H1 (cell line): ENCODE results near the gene ZNF831. TPM values are rescaled to one million over a fixed set of nuclear protein-coding genes. Genes with fewer than 3 reads are reported as not detected.
A peak's percentile ranks its signal among the peaks of the same experiment; 100 is the strongest.

ENCODE experiments used
- CTCF ChIA-PET: fragments of 300-600 bp; sonication (Branson Sonifier 250); formaldehyde crosslinking; loops from one replicate; lab custom pipeline; 2021; ENCODE audit not compliant: partially characterized antibody; lab: Charles Lee
- POLR2A ChIA-PET: fragments of 300-600 bp; sonication (Branson Sonifier 250); formaldehyde crosslinking; loops from one replicate; lab custom pipeline; 2021; ENCODE audit warnings: inconsistent platforms; ENCODE audit not compliant: partially characterized antibody; lab: Charles Lee
- DNase-seq, 2 experiments: peaks; one replicate each; pipeline versions ENCODE4 v3.0.0 to v3.0.0-alpha.2; 2010 to 2022; ENCODE audit warnings: low spot score in 2 of 2, low read depth in 1 of 2, mixed read lengths in 1 of 2
- FAIRE-seq: peaks from 2 replicates; lab custom pipeline; 2011; peaks lifted over from hg19 to GRCh38; lab: Jason Lieb, UNC
- H2AFZ ChIP-seq: 2 replicates; pipeline ENCODE4 v1.8.1; 2012; ENCODE audit warnings: low read length, inconsistent platforms
- H2AK5ac ChIP-seq: 2 replicates; pipeline ENCODE4 v1.6.1; 2013; ENCODE audit warnings: low read depth, low read length
- H2BK120ac ChIP-seq: replicated peaks from 2 replicates; pipeline ENCODE3; 2013; ENCODE audit warnings: low read depth, low read length, inconsistent platforms
- H2BK12ac ChIP-seq: 2 replicates; pipeline ENCODE4 v1.6.1; 2013; ENCODE audit warnings: low read depth, low read length
- H2BK15ac ChIP-seq: 2 replicates; pipeline ENCODE4 v1.6.1; 2013; ENCODE audit warnings: low read length
- H2BK20ac ChIP-seq: 2 replicates; pipeline ENCODE4 v1.6.1; 2013; ENCODE audit warnings: low read length
- H2BK5ac ChIP-seq: 2 replicates; pipeline ENCODE4 v1.6.1; 2013; ENCODE audit warnings: low read depth, low read length
- H3K14ac ChIP-seq: 2 replicates; pipeline ENCODE4 v1.6.1; 2013; ENCODE audit warnings: inconsistent platforms; ENCODE audit not compliant: insufficient read length
- H3K18ac ChIP-seq: 2 replicates; pipeline ENCODE4 v1.6.1; 2013; ENCODE audit warnings: low read length; ENCODE audit errors: extremely low read depth
- H3K23ac ChIP-seq: 2 replicates; pipeline ENCODE4 v1.6.1; 2013; ENCODE audit warnings: inconsistent platforms; ENCODE audit not compliant: insufficient read length
- H3K23me2 ChIP-seq: 2 replicates; pipeline ENCODE4 v1.6.1; 2013; ENCODE audit warnings: low read depth, low read length
- H3K27ac ChIP-seq: 2 replicates; pipeline ENCODE4 v1.6.1; 2011; ENCODE audit warnings: low read depth, low read length, inconsistent platforms
- H3K27me3 ChIP-seq, 4 experiments: replicated peaks in 1 of 4; 1 replicate in 1 of 4; 2 replicates in 3 of 4; pipeline versions ENCODE4 v1.6.1 to v1.8.1; 2011 to 2013; ENCODE audit warnings: low read length in 3 of 4, mild to moderate bottlenecking in 3 of 4, inconsistent platforms in 2 of 4, mixed read lengths in 2 of 4, moderate library complexity in 1 of 4; ENCODE audit not compliant: control insufficient read depth in 3 of 4, insufficient read depth in 3 of 4; ENCODE audit errors: extremely low read depth in 1 of 4
- H3K36me3 ChIP-seq, 4 experiments: 2 replicates each; pipeline versions ENCODE4 v1.6.1 to v1.8.1; 2011 to 2013; ENCODE audit warnings: mild to moderate bottlenecking in 4 of 4, low read length in 3 of 4, moderate library complexity in 2 of 4, control low read depth in 1 of 4, inconsistent platforms in 1 of 4; ENCODE audit not compliant: insufficient read depth in 4 of 4, control insufficient read depth in 2 of 4
- H3K4ac ChIP-seq: replicated peaks from 2 replicates; pipeline ENCODE3; 2013; ENCODE audit warnings: low read length, low read depth, mixed read lengths, inconsistent platforms; ENCODE audit not compliant: insufficient read length
- H3K4me1 ChIP-seq, 4 experiments: replicated peaks in 1 of 4; 1 replicate in 1 of 4; 2 replicates in 3 of 4; pipeline versions ENCODE4 v1.6.1 to v1.8.1; 2011 to 2013; ENCODE audit warnings: low read length in 3 of 4, inconsistent platforms in 2 of 4, mixed read lengths in 1 of 4; ENCODE audit not compliant: insufficient read depth in 4 of 4, control insufficient read depth in 3 of 4
- H3K4me2 ChIP-seq, 2 experiments: 2 replicates each; pipeline versions ENCODE4 v1.6.1 to v1.8.1; 2011 to 2013; ENCODE audit warnings: low read depth in 2 of 2, low read length in 2 of 2, control low read depth in 1 of 2, inconsistent platforms in 1 of 2, mild to moderate bottlenecking in 1 of 2; ENCODE audit not compliant: insufficient read depth in 1 of 2
- H3K4me3 ChIP-seq, 4 experiments: fragments of 200-600, 300-600 bp in 1 of 4; sonication (generic), shearing (Covaris generic), sonication (Bioruptor Twin) in 1 of 4; 2 replicates each; pipeline versions ENCODE4 v1.5.1 to v1.8.1; 2011 to 2016; ENCODE audit warnings: low read length in 4 of 4, low read depth in 3 of 4, control low read depth in 2 of 4, inconsistent platforms in 2 of 4, mild to moderate bottlenecking in 2 of 4, mixed read lengths in 1 of 4, moderate library complexity in 1 of 4; ENCODE audit not compliant: insufficient read depth in 2 of 4; ENCODE audit errors: extremely low read depth in 1 of 4
- H3K56ac ChIP-seq: replicated peaks from 2 replicates; pipeline ENCODE3; 2013; ENCODE audit warnings: low read depth, mild to moderate bottlenecking, mixed read lengths, low read length, inconsistent platforms; ENCODE audit not compliant: insufficient read length
- H3K79me1 ChIP-seq: 2 replicates; pipeline ENCODE4 v1.6.1; 2013; ENCODE audit warnings: low read depth, low read length, control low read depth
- H3K79me2 ChIP-seq, 2 experiments: 2 replicates each; pipeline versions ENCODE4 v1.6.1 to v1.8.1; 2012 to 2013; ENCODE audit warnings: low read length in 2 of 2, mild to moderate bottlenecking in 2 of 2, inconsistent platforms in 1 of 2; ENCODE audit not compliant: insufficient read depth in 2 of 2, control insufficient read depth in 1 of 2
- H3K9ac ChIP-seq, 4 experiments: replicated peaks in 1 of 4; 1 replicate in 1 of 4; 2 replicates in 3 of 4; pipeline versions ENCODE4 v1.6.1 to v1.8.1; 2011 to 2013; ENCODE audit warnings: low read depth in 3 of 4, low read length in 3 of 4, control low read depth in 2 of 4, mild to moderate bottlenecking in 2 of 4, moderate library complexity in 2 of 4, inconsistent platforms in 1 of 4; ENCODE audit errors: extremely low read depth in 1 of 4
- H3K9me3 ChIP-seq, 2 experiments: 2 replicates each; pipeline versions ENCODE4 v1.6.1 to v1.8.1; 2012 to 2013; ENCODE audit warnings: mild to moderate bottlenecking in 2 of 2, moderate library complexity in 2 of 2, control low read depth in 1 of 2, inconsistent platforms in 1 of 2, low read depth in 1 of 2, low read length in 1 of 2, mixed read lengths in 1 of 2; ENCODE audit not compliant: insufficient read depth in 2 of 2
- H4K20me1 ChIP-seq, 2 experiments: replicated peaks in 1 of 2; 2 replicates each; pipeline versions ENCODE3 to v1.8.1; 2011 to 2013; ENCODE audit warnings: inconsistent platforms in 2 of 2, low read length in 2 of 2, mild to moderate bottlenecking in 1 of 2; ENCODE audit not compliant: insufficient read depth in 2 of 2, control insufficient read depth in 1 of 2
- H4K5ac ChIP-seq: 2 replicates; pipeline ENCODE4 v1.6.1; 2013; ENCODE audit warnings: low read length, low read depth, mixed read lengths, inconsistent platforms; ENCODE audit not compliant: insufficient read length
- H4K8ac ChIP-seq: 2 replicates; pipeline ENCODE4 v1.8.0; 2013; ENCODE audit warnings: mild to moderate bottlenecking, moderate library complexity, low read length, inconsistent platforms; ENCODE audit not compliant: insufficient read depth; ENCODE audit errors: extremely low read depth
- H4K91ac ChIP-seq: replicated peaks from 2 replicates; pipeline ENCODE3; 2013; ENCODE audit warnings: low read length, mixed read lengths, inconsistent platforms; ENCODE audit not compliant: insufficient read length
- ASH2L ChIP-seq: fragments of 200-600, 300-600 bp; sonication (generic); IDR thresholded peaks from one replicate; pipeline ENCODE4 v1.7.1; 2017; ENCODE audit warnings: low read length
- CBX5 ChIP-seq: fragments of 300-800, 300-1000 bp; sonication (generic); IDR thresholded peaks from 2 replicates; pipeline ENCODE4 v1.7.1; 2016; ENCODE audit warnings: antibody characterized with exemption, low read length, low read depth
- CTCF ChIP-seq, 3 experiments: IDR thresholded peaks; 1 replicate in 2 of 3; 2 replicates in 1 of 3; pipeline versions ENCODE4 v1.5.1 to v1.6.1; 2011; ENCODE audit warnings: low read length in 3 of 3, mild to moderate bottlenecking in 3 of 3, inconsistent platforms in 2 of 3, low read depth in 1 of 3, moderate library complexity in 1 of 3; ENCODE audit not compliant: insufficient read depth in 1 of 3; ENCODE audit errors: control extremely low read depth in 1 of 3
- POLR2A ChIP-seq, 2 experiments: IDR thresholded peaks; 1 replicate in 1 of 2; 2 replicates in 1 of 2; pipeline ENCODE4 v1.6.1; 2011; ENCODE audit warnings: low read depth in 2 of 2, low read length in 2 of 2, mild to moderate bottlenecking in 2 of 2; ENCODE audit errors: control extremely low read depth in 1 of 2
- SUZ12 ChIP-seq: fragments of 200-600 bp; sonication (generic); IDR thresholded peaks from 2 replicates; pipeline ENCODE4 v1.6.1; 2012; ENCODE audit warnings: mild to moderate bottlenecking, inconsistent platforms, low read length, moderate library complexity, mixed read lengths
- WGBS, 2 experiments: shearing (Covaris generic) in 1 of 2; methylation state at CpG; one replicate each; pipeline versions ENCODE4 v1.1.6 to v1.1.7; 2013 to 2015; ENCODE audit warnings: low lambda C conversion rate in 2 of 2, mixed read lengths in 2 of 2, inconsistent platforms in 1 of 2, low coverage in 1 of 2, missing lambda C conversion rate in 1 of 2; ENCODE audit not compliant: insufficient replicate concordance in 2 of 2, insufficient coverage in 1 of 2, insufficient read length in 1 of 2; ENCODE audit errors: extremely low coverage in 1 of 2, missing lambda C conversion rate in 1 of 2; 5-methylcytosine and 5-hydroxymethylcytosine counted together
- polyA plus RNA-seq, 7 experiments: library from polyadenylated mRNA; depleted of rRNA in 3 of 7; stranded (reverse) in 5 of 7; unstranded in 2 of 7; fragments of >200 nt in 5 of 7; fragments of 200-250 nt in 2 of 7; gene quantifications; 1 replicate in 5 of 7; 2 replicates in 1 of 7; 4 replicates in 1 of 7; pipeline versions ENCODE4 v1.2.1 to v1.2.3, GENCODE V29; 2011 to 2013; ENCODE audit warnings: missing spikeins in 2 of 7, mixed read lengths in 2 of 7
- total RNA-seq: library from RNA; stranded (reverse); fragmentation: NEBNext Ultra II Directional; extraction: Animal tissue kit (Norgen Biotek cat#: 25700); gene quantifications from 2 replicates; pipeline ENCODE4 v1.2.1, GENCODE V29; 2021

Gene ZNF831
- total and polyA plus RNA-seq, 2 of the 8 experiments (the other 6 are each of a cell fraction or from before 2014, with no cell fraction given), result not detected

- no peak overlapping the region for H3K9ac ChIP-seq
- H3K23ac ChIP-seq, result no peak overlapping the region
- H2AFZ ChIP-seq, result no peak overlapping the region
- no peaks in the 10 kb centered on the region for H3K27me3 ChIP-seq
- no peaks in the 10 kb centered on the region for H3K9me3 ChIP-seq
- no peaks in the 10 kb centered on the region for H3K79me2 ChIP-seq
- peak overlapping the region; percentile 46 for H3K56ac ChIP-seq
- H3K4me3 ChIP-seq, result no peak overlapping the region
- no peak overlapping the region for H2BK12ac ChIP-seq
- FAIRE-seq, result no peak
- H4K20me1 ChIP-seq, result no peaks in the 10 kb centered on the region
- no peak overlapping the region for H3K14ac ChIP-seq
- no peak overlapping the region for H3K4me2 ChIP-seq
- H3K27ac ChIP-seq, result no peak overlapping the region
- no peak overlapping the region for H3K18ac ChIP-seq
- no peaks in the 10 kb centered on the region for H3K36me3 ChIP-seq
- TF ChIP-seq POLR2A (IDR thresholded peaks at IDR 0.05; ENCODE audit: control extremely low read depth in 1 of 2, low read depth in 2 of 2, low read length in 2 of 2) (no peak), ASH2L (no peak), CBX5 (no peak), SUZ12 (no peak), CTCF (IDR thresholded peaks at IDR 0.05; ENCODE audit: control extremely low read depth in 1 of 3, insufficient read depth in 1 of 3, low read depth in 1 of 3, low read length in 3 of 3) (no peak)
- WGBS, 2 experiments, result 89% methylated on average over 5 of the region's 5 CpGs; no CpG with 5 or more reads in 1 of the 2 experiments
- H4K5ac ChIP-seq, result no peak overlapping the region
- H2BK120ac ChIP-seq, result no peak overlapping the region
- no peak overlapping the region for H2AK5ac ChIP-seq
- no peak for DNase-seq
- no peak overlapping the region for H2BK20ac ChIP-seq
- H2BK15ac ChIP-seq, result no peak overlapping the region
- POLR2A ChIA-PET, result interaction anchor here (1.1 kb wide), 1 partner anchor 955 kb away, joined by 3 read pairs; no protein-coding TSS in a partner anchor
- CTCF ChIA-PET, result interaction anchor here (0.5 to 3.1 kb wide), 4 partner anchors 17 to 234 kb away, joined by 3 to 15 read pairs (median 3); no protein-coding TSS in a partner anchor
- H4K91ac ChIP-seq, result no peak overlapping the region
- no peak overlapping the region for H2BK5ac ChIP-seq
- H4K8ac ChIP-seq, result no peak overlapping the region
- peaks cover 2% of the 10 kb centered on the region; the same call in 1 of the 2 replicates for H3K23me2 ChIP-seq
- no peak overlapping the region for H3K4ac ChIP-seq
- no peaks in the 10 kb centered on the region for H3K4me1 ChIP-seq
- H3K79me1 ChIP-seq, result no peaks in the 10 kb centered on the region
Observed at GRCh38 chr20:59190466-59190865, 26.8 kb downstream of the ZNF831 start.
